Measurements from ENCODE around the gene C2orf72.

DNA sequence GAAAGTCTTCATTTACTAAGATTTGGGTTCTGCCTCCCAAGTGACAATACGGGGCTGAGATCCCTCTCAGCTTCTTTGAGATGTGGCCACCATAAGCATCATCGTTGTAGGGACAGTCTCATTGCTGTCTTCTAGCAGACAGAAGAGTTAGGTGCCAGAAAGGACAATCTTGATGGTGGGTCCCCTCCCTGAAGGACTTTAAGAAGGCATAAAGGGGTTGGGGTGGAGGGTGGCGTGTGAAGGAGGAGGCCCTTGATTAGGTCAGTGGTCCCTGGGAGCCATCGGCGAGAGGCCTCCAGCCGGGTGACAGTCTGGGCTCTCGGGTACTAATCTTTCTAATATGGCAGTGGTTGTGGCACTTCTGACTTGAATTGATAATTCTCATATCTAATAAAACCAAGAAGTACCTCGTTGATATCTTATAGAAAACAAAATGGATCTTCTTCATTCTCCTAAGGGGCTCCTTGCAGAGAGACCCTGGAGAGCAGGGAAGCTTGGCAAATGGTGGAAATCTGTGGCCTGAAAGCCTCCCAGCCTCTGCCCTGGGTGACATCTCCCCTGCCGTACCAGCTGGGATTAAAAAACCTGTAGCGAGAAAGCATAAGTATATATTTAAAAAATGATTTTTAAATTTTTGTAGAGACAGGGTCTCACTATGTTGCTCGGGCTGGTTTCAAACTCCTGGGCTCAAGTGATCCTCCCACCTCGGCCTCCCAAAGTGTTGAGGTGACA lies 12.1 kb downstream of the C2orf72 start:
- TF ChIP-seq, protein P1, sequence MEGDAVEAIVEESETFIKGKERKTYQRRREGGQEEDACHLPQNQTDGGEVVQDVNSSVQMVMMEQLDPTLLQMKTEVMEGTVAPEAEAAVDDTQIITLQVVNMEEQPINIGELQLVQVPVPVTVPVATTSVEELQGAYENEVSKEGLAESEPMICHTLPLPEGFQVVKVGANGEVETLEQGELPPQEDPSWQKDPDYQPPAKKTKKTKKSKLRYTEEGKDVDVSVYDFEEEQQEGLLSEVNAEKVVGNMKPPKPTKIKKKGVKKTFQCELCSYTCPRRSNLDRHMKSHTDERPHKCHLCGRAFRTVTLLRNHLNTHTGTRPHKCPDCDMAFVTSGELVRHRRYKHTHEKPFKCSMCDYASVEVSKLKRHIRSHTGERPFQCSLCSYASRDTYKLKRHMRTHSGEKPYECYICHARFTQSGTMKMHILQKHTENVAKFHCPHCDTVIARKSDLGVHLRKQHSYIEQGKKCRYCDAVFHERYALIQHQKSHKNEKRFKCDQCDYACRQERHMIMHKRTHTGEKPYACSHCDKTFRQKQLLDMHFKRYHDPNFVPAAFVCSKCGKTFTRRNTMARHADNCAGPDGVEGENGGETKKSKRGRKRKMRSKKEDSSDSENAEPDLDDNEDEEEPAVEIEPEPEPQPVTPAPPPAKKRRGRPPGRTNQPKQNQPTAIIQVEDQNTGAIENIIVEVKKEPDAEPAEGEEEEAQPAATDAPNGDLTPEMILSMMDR (IDR thresholded peaks at IDR 0.05): no peak
- no peak for TF ChIP-seq POLR2A (IDR thresholded peaks at IDR 0.05)

All from breast epithelium (tissue), 3 donors.